Astrocyte of the cerebellum (primary cell): ENCODE data around the gene DCX.

ENCODE experiments used
- DNase-seq: peaks from one replicate; pipeline ENCODE4 v3.0.0-alpha.2; 2011; ENCODE audit warnings: low read depth
- H3K4me3 ChIP-seq: 2 replicates; pipeline ENCODE4 v1.5.1; 2011; ENCODE audit warnings: mild to moderate bottlenecking, low read depth, low read length, moderate library complexity
- in situ Hi-C: cut with HindIII; loops from 2 replicates; pipeline ENCODE4 v1.10.0; 2017; ENCODE audit warnings: low sequenced_read_pairs
- TF ChIP-seq, protein P1 (sequence below): IDR thresholded peaks from 2 replicates; pipeline ENCODE4 v1.5.1; 2012; ENCODE audit warnings: low read length, low read depth, moderate library complexity, mild to moderate bottlenecking; ENCODE audit errors: missing control alignments

The DCX gene

DNA sequence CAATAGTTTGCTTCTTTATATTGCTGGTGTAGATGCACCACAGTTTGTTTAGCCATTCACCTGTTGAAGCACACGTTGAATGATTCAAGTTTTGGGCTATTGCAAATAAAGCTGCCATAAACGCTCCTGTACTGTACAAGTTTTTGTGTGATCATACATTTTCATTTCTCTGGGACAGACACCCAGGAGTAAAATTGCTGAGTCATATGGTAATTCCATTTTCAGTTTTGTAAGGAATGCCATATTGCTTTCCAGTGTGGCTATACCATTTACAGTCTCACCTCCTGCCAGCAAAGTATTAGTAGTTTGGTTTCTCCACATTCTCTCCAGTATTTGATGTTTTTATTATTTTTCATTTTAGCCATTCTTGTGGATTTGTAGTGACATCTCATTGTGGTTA, 109.7 kb downstream of the DCX start:
- TF ChIP-seq, protein P1, sequence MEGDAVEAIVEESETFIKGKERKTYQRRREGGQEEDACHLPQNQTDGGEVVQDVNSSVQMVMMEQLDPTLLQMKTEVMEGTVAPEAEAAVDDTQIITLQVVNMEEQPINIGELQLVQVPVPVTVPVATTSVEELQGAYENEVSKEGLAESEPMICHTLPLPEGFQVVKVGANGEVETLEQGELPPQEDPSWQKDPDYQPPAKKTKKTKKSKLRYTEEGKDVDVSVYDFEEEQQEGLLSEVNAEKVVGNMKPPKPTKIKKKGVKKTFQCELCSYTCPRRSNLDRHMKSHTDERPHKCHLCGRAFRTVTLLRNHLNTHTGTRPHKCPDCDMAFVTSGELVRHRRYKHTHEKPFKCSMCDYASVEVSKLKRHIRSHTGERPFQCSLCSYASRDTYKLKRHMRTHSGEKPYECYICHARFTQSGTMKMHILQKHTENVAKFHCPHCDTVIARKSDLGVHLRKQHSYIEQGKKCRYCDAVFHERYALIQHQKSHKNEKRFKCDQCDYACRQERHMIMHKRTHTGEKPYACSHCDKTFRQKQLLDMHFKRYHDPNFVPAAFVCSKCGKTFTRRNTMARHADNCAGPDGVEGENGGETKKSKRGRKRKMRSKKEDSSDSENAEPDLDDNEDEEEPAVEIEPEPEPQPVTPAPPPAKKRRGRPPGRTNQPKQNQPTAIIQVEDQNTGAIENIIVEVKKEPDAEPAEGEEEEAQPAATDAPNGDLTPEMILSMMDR = no peak
- no peak overlapping the region for H3K4me3 ChIP-seq
- DNase-seq = no peak
- in situ Hi-C loops = no loop called here

DNA sequence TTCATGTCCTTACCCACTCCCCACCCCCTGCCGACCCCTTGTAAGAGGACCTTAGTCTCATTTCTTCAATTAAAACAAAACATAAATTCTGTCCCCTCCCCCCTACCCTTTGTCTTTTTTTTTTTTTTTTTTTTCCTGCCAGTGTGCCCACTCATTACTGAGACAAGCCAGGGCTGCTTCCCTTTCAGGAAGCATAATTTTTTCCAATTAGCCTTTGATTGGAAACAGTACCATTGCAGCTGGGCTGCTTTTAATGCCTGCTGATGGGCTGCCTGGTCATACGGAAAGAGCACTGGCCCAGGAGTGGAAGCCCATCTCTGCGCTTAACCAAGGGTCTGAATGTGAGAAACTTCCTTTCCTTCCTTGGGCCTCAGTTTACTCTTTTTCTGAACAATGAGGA, 123.2 kb downstream of the DCX start:
- H3K4me3 ChIP-seq = no peak overlapping the region
- no peak for DNase-seq
- TF ChIP-seq, protein P1 = no peak
- in situ Hi-C loops = no loop called here

DNA sequence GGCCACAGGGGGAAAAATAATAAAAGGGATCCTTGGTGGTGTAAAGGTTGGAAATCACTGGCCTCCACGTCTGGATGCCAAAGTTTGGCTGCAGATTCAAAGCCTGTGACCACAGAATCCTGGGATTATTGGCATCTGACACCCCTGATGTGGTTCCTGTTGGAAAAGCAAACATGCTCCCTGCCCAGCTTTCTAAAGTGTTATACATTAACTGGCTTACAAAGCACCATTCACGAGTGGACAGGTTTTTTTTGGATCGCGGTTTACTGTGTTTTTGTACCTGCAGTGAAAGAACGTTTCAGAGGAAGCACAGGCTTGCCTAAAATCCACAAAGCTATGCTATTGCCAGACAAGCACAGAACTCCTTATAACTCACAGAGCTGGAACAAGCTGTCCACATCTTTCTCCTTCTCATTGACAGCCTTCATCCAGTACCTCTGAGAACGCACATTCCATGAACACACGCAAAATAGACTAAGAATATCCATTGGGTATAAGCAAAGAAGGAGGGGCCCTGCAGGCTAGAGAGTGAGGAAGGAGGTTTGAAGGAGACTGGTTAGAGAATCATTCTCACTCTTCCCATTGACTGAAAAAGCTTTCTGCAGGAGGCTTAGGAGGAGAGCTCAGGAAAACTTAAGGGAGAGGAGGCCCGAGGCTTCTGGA, 127.2 kb downstream of the DCX start:
- in situ Hi-C loops = no loop called here
- TF ChIP-seq, protein P1 = no peak
- no peak for DNase-seq
- H3K4me3 ChIP-seq = no peak overlapping the region

DNA sequence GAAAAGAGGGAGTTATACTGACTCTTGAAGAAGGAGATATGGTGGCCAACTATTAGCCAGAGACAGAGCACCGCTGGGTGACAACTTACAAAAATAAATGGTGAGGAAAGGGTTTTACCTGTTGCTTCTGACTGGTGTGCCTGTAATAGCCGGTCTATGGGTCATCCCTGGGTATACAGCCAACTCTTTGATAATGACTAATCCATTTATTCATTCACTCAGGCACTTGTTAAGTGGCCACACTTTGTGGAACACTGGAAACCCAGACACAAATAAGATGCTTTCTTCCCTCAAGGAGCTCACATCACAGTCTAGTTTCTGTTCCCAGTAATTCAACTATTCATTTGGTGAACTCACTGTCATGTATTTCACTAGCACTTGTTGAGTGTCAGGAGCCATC, 128.5 kb downstream of the DCX start:
- in situ Hi-C loops = no loop called here
- no peak overlapping the region for H3K4me3 ChIP-seq
- TF ChIP-seq, protein P1 = no peak
- DNase-seq = no peak

DNA sequence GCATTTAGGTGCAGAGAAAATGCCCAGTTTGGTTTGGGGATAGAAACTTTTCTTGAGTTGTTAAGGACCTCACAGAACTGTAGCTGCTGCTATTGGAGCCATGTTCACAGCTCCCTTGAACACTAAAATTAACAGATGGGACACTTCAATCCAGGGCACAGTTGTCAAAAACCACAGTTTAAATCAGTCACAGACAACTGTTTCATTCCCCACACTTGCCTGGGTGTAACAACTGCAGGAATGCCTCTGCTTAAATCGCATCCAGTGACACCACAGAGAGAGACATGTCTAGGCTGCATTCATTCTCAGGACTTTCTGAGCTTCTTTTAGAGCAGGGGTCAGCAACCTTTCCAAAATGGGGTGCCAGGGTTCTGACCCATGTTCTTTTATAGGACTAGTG, 129.0 kb downstream of the DCX start:
- H3K4me3 ChIP-seq = no peak overlapping the region
- in situ Hi-C loops = no loop called here
- no peak for DNase-seq
- TF ChIP-seq, protein P1 = no peak

DNA sequence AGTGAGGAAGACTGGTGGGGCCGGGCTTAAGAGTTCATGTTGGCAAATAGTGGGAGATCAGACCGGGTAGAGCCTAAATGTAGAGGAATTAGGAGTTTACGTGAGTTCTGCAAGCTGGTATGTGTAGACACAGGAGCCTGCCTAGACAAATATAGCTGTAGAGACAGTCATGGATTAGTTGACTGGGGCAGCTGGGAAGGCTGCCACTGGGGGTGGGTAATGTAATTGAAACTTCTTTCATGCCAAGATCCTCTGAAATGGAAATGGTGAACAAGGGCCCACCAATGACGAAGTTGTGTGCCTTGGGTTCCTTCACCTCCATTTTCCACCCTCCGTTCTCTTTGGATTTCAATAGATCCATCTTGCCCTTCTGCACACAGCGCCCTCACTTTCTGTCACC, 129.9 kb downstream of the DCX start:
- TF ChIP-seq, protein P1 = no peak
- in situ Hi-C loops = no loop called here
- H3K4me3 ChIP-seq = no peak overlapping the region
- DNase-seq = no peak
